HG03045 (cell line): ENCODE results near the gene COP1.

Experiments
- ATAC-seq: cut with Tn5 transposase; IDR thresholded peaks from one replicate; pipeline ENCODE4 v1.9.1; 2021; ENCODE audit warnings: mild to moderate bottlenecking, moderate library complexity; ENCODE audit not compliant: unreplicated experiment

COP1 gene

GRCh38 chr1:175902281-175902680 is 304.8 kb downstream of the COP1 start:
- ATAC-seq = no peak

GRCh38 chr1:175901076-175901836 is 305.8 kb downstream of the COP1 start:
- ATAC-seq = no peak

GRCh38 chr1:175900171-175900570 is 306.9 kb downstream of the COP1 start:
- no peak for ATAC-seq

GRCh38 chr1:175895966-175896365 is 311.1 kb downstream of the COP1 start:
- no peak for ATAC-seq
